C4-2B (cell line): Measurements from ENCODE around the gene MED23.
A peak's percentile ranks its signal among the peaks of the same experiment; 100 is the strongest.

ENCODE experiments used
- H3K27ac ChIP-seq: fragments of 450-650 bp; 2 replicates; pipeline ENCODE4 v1.5.1; 2017
- CTCF ChIP-seq: fragments of 450-650 bp; conservative IDR thresholded peaks from 2 replicates; pipeline ENCODE4 v1.5.1; 2017; ENCODE audit warnings: mild to moderate bottlenecking
- ZFX ChIP-seq: fragments of 450-650 bp; IDR thresholded peaks from 2 replicates; pipeline ENCODE4 v1.6.1; 2017

Gene MED23

GRCh38 chr6:131575834-131576478, 52.1 kb downstream of the MED23 start:
- TF ChIP-seq ZFX (no peak), CTCF (no peak)
- H3K27ac ChIP-seq: no peak overlapping the region

- peak overlapping the region; percentile 32; the same call in 1 of the 2 replicates for H3K27ac ChIP-seq
- TF ChIP-seq ZFX (no peak), CTCF (no peak)
These were observed 53.4 kb downstream of the MED23 start for GRCh38 chr6:131574686-131575085.

- H3K27ac ChIP-seq: no peak overlapping the region
- TF ChIP-seq ZFX (no peak), CTCF (no peak)
These were observed 53.9 kb downstream of the MED23 start for GRCh38 chr6:131574133-131574532.

DNA sequence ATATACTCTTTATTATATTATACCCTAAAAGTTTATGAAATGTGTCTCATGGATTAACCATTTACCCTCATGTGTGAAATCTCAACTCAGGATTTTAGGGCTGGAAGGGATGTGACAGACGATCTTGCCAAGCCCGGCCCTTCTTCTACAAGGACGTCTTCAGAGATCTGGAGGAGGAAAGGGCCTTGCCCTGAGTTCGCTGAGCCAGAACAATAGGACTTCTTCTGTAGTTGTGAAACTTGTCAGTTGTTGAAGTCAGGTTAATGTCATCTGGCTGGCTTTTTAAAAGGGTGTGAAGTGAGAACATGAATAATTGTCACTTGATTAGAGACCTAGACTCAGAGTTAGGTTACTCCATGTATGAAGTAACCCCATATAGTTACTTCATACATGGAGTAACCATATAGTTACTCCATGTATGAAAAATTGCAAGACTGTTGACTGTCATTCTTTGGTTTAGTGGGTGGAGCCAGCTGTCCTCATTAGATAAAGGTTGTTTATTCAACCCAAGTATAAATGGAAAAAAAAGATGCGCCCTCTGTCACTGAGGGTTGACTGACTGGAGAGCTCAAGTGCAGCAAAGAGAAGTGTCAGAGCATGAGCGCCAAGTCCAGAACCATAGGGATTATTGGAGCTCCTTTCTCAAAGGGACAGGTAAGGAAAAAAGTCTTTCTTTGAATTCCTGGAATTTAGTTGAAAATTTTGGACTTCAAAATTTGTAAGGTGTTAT, 55.2 kb downstream of the MED23 start, which contains the start of gene ARG1:
ARG1 (plus strand) TSS at position 541 of the 730 bp plus-strand sequence; CDS start at position 598, 57 bp downstream.
- no peak for TF ChIP-seq ZFX
- TF ChIP-seq CTCF: no peak
- H3K27ac ChIP-seq: no peak within 1 kb of the TSS

- TF ChIP-seq ZFX (no peak), CTCF (no peak)
- H3K27ac ChIP-seq: no peak overlapping the region
These were observed 59.3 kb downstream of the MED23 start for GRCh38 chr6:131568726-131569125.

- no peak overlapping the region for H3K27ac ChIP-seq
- TF ChIP-seq ZFX (no peak), CTCF (no peak)
These were observed 63.0 kb downstream of the MED23 start for GRCh38 chr6:131565056-131565455.
